ENCODE measurements around the gene NHERF1. TPM values are rescaled to one million over a fixed set of nuclear protein-coding genes. Genes with fewer than 3 reads are reported as not detected.

Gene NHERF1
- total RNA-seq, 1 experiment from 2014 or later, result 90.8 TPM

DNA sequence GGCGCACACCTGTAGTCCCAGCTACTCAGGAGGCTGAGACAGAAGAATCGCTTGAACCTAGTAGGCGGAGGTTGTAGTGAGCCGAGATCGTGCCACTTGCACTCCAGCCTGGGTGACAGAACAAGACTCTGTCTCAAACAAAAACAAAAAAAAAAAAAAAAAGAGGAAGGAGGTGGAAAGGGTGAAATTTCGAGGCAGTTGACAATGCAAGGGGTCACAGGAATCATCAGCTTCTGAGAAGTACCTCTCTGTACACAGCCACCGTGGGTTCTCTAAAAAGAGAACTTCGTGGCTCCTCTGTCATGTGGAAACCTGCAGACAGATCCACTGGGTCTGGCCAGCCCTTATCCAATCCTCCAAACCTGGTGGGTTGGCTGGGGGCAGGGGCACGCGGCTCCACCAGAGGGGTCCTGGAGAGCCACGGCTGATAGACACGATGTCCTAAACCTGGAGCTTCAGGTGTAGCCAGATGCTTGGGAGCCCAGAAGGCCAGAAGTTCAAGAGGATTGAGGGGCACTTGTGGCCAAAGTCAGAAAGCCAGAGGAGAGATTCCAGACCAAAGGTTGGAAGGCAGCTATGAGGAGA, 35.2 kb upstream of the NHERF1 start:
- DNase-seq (ENCODE audit: low read depth, low spot score) (no peak), ATAC-seq (no peak)
- BruUV-seq (replicated peaks), result no TSS peak
- in situ Hi-C loops (cut with HindIII; ENCODE audit: low pct_unique_long_range_greater_than_20kb, low sequenced_read_pairs) (no loop called here), intact Hi-C loops (cut with micrococcal nuclease; ENCODE audit: unreplicated experiment) (no loop called here)
- Histone ChIP-seq H3K4me3 (ENCODE audit: low read depth in 2 of 2, low read length in 2 of 2) (no peak overlapping the region), H3K9me3 (ENCODE audit: control insufficient read depth, insufficient read depth, low read depth, low read length) (no peaks in the 10 kb centered on the region), H3K27ac (ENCODE audit: low read length) (no peak overlapping the region), H3K4me1 (ENCODE audit: control insufficient read depth, insufficient read depth, low read length) (no peaks in the 10 kb centered on the region), H3K27me3 (ENCODE audit: control insufficient read depth, insufficient read depth, low read length) (no peaks in the 10 kb centered on the region), H3K36me3 (ENCODE audit: control insufficient read depth, insufficient read depth, low read length) (no peaks in the 10 kb centered on the region)
- ChIA-PET CTCF (interaction anchor here (0.7 kb wide), 1 partner anchor 66 kb away, joined by 3 read pairs; no protein-coding TSS in a partner anchor), POLR2A (no interaction called here)
- TF ChIP-seq TCF7L2 (IDR thresholded peaks at IDR 0.05; ENCODE audit: low read depth, low read length) (no peak), SIN3A (IDR thresholded peaks at IDR 0.05; ENCODE audit: borderline replicate concordance, insufficient read depth, low read depth, low read length) (no peak), REST (IDR thresholded peaks at IDR 0.05; ENCODE audit: insufficient read depth in 1 of 2, low read depth in 2 of 2, low read length in 1 of 2) (no peak), POLR2AphosphoS5 (IDR thresholded peaks at IDR 0.05; ENCODE audit: low read depth, low read length) (no peak)
- TF ChIP-seq, protein P1, sequence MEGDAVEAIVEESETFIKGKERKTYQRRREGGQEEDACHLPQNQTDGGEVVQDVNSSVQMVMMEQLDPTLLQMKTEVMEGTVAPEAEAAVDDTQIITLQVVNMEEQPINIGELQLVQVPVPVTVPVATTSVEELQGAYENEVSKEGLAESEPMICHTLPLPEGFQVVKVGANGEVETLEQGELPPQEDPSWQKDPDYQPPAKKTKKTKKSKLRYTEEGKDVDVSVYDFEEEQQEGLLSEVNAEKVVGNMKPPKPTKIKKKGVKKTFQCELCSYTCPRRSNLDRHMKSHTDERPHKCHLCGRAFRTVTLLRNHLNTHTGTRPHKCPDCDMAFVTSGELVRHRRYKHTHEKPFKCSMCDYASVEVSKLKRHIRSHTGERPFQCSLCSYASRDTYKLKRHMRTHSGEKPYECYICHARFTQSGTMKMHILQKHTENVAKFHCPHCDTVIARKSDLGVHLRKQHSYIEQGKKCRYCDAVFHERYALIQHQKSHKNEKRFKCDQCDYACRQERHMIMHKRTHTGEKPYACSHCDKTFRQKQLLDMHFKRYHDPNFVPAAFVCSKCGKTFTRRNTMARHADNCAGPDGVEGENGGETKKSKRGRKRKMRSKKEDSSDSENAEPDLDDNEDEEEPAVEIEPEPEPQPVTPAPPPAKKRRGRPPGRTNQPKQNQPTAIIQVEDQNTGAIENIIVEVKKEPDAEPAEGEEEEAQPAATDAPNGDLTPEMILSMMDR (IDR thresholded peaks at IDR 0.05), result no peak

DNA sequence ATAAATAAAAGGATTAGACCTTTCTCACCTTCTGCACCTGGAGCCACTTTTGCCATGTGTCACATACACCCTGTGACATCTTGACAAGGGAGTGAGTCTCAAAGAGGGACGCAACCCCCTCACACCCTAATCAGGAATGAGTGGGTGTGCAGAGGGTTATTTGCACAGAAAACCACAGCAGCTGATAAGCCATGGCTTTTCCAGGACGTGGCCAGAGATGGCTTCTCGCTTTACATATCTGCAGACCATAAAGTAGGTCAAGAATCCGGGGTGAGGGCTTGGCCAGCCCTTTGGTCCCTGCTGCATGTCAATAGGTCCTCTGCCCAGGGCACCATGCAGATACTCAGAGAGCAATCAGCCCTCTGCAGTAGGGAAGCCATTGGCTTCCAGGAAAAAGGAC, 33.3 kb upstream of the NHERF1 start:
- DNase-seq (ENCODE audit: low read depth, low spot score) (no peak), ATAC-seq (peak; percentile 74)
- POLR2A ChIA-PET, result no interaction called here
- no peaks in the 10 kb centered on the region for H3K4me1 ChIP-seq (ENCODE audit: control insufficient read depth, insufficient read depth, low read length)
- H3K4me3 ChIP-seq (ENCODE audit: low read depth in 2 of 2, low read length in 2 of 2), result no peak overlapping the region
- CTCF ChIA-PET, result interaction anchor here (1.0 kb wide), 1 partner anchor 23 kb away, joined by 3 read pairs; no protein-coding TSS in a partner anchor
- in situ Hi-C loops (cut with HindIII; ENCODE audit: low pct_unique_long_range_greater_than_20kb, low sequenced_read_pairs), result no loop called here
- no TSS peak for BruUV-seq (replicated peaks)
- no peaks in the 10 kb centered on the region for H3K9me3 ChIP-seq (ENCODE audit: control insufficient read depth, insufficient read depth, low read depth, low read length)
- no peaks in the 10 kb centered on the region for H3K36me3 ChIP-seq (ENCODE audit: control insufficient read depth, insufficient read depth, low read length)
- TF ChIP-seq REST (IDR thresholded peaks at IDR 0.05; ENCODE audit: insufficient read depth in 1 of 2, low read depth in 2 of 2, low read length in 1 of 2) (no peak), POLR2AphosphoS5 (IDR thresholded peaks at IDR 0.05; ENCODE audit: low read depth, low read length) (no peak), TCF7L2 (IDR thresholded peaks at IDR 0.05; ENCODE audit: low read depth, low read length) (peak; percentile 58), SIN3A (IDR thresholded peaks at IDR 0.05; ENCODE audit: borderline replicate concordance, insufficient read depth, low read depth, low read length) (no peak)
- TF ChIP-seq, protein P1 (IDR thresholded peaks at IDR 0.05), result no peak
- 0 out of 2 replicates have a peak, but pooled peaks cover 3% of the 10 kb centered on the region for H3K27me3 ChIP-seq (ENCODE audit: control insufficient read depth, insufficient read depth, low read length)
- intact Hi-C loops (cut with micrococcal nuclease; ENCODE audit: unreplicated experiment), result no loop called here
- no peak overlapping the region for H3K27ac ChIP-seq (ENCODE audit: low read length)
